GM13977 (cell line): Measurements from ENCODE around the gene NRSN2.

Experiments used
- DNase-seq: peaks from one replicate; pipeline ENCODE4 v3.0.0; 2012; ENCODE audit warnings: low spot score
- in situ Hi-C: fragments of 300-500 bp; cut with MboI; formaldehyde crosslinking; loops from one replicate; pipeline ENCODE4 v1.12.0; 2022; ENCODE audit warnings: low sequenced_read_pairs, low pct_unique_long_range_greater_than_20kb, mixed read lengths, inconsistent platforms; ENCODE audit not compliant: unreplicated experiment
- TF ChIP-seq, protein P1 (sequence below): IDR thresholded peaks from 2 replicates; pipeline ENCODE4 v1.5.1; 2012; ENCODE audit warnings: mild to moderate bottlenecking, control low read depth; ENCODE audit not compliant: insufficient read depth; ENCODE audit errors: extremely low read depth, missing control alignments

NRSN2 gene

DNA sequence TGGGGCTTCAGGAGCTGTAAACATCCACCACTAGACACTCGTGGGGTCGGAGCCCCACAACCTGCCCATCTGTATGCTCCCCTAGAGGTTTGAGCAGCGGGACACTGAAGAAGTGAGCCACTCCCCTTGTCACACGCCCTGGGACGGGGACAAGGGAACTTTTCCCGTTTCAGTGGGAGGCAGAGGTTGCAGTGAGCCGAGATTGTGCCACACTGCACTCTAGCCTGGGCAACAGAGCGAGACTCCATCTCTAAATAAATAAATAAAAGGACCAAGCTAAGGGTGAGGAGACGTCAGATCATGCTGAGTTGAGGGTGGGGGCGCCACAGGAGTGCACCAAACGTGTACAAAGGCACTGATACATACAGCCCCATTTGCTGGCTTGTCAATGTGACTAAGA, 41.2 kb upstream of the NRSN2 start:
- TF ChIP-seq, protein P1, sequence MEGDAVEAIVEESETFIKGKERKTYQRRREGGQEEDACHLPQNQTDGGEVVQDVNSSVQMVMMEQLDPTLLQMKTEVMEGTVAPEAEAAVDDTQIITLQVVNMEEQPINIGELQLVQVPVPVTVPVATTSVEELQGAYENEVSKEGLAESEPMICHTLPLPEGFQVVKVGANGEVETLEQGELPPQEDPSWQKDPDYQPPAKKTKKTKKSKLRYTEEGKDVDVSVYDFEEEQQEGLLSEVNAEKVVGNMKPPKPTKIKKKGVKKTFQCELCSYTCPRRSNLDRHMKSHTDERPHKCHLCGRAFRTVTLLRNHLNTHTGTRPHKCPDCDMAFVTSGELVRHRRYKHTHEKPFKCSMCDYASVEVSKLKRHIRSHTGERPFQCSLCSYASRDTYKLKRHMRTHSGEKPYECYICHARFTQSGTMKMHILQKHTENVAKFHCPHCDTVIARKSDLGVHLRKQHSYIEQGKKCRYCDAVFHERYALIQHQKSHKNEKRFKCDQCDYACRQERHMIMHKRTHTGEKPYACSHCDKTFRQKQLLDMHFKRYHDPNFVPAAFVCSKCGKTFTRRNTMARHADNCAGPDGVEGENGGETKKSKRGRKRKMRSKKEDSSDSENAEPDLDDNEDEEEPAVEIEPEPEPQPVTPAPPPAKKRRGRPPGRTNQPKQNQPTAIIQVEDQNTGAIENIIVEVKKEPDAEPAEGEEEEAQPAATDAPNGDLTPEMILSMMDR: no peak
- in situ Hi-C loops: no loop called here
- no peak for DNase-seq

DNA sequence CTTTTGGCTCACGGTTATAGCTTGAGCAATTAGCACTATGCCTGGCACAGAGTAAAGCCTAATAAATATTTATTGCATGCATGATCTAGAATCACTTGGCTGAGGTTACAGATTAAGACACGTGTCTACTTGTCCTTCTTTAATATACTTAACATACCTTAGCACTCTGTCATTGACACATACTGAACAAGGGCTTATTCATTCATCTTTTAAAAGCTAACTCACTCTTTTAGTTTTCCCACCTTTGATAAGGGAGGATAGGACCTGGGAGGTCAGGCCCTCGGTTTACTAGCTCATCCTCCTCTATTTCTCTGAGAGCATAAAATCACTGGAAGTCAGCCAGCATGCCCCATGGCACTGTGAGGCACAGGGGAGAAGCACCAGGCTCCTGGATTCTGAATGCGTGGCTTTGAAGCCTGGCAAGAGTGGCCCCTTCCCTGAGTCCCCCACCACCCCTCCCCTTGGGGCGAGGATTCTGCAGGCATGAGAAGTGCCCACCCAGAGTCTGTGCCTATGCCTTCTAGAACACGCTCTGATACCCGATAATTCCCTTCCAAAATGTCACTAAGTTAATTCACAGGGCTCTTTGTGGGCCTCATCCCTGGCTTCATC, 38.4 kb upstream of the NRSN2 start:
- no peak for DNase-seq
- TF ChIP-seq, protein P1: no peak
- in situ Hi-C loops: no loop called here

DNA sequence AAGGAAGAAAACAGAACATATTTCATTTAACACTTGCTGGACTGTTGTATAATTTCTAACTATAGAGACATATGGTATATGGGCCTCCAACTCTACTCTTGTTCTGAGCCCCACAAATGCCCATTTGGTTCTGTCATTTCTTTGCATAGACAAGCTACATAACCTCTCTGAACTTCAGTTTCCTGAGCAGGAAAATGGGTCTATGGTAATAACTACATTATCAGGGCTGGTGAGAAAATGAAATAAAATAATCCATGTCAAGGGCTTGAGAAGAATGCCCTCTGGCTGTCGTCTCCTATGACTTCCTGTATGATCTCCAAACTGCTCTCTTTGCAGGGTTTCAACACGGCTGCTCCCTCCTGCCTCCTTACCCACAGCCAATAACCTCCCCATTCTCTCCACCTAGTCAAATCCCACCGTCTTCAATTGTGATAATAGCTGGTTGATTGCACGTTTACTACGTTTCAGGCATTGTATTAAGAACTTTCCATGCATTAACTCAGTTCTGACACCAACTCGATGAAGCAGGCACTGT, 37.5 kb upstream of the NRSN2 start:
- no peak for DNase-seq
- TF ChIP-seq, protein P1: no peak
- in situ Hi-C loops: no loop called here

DNA sequence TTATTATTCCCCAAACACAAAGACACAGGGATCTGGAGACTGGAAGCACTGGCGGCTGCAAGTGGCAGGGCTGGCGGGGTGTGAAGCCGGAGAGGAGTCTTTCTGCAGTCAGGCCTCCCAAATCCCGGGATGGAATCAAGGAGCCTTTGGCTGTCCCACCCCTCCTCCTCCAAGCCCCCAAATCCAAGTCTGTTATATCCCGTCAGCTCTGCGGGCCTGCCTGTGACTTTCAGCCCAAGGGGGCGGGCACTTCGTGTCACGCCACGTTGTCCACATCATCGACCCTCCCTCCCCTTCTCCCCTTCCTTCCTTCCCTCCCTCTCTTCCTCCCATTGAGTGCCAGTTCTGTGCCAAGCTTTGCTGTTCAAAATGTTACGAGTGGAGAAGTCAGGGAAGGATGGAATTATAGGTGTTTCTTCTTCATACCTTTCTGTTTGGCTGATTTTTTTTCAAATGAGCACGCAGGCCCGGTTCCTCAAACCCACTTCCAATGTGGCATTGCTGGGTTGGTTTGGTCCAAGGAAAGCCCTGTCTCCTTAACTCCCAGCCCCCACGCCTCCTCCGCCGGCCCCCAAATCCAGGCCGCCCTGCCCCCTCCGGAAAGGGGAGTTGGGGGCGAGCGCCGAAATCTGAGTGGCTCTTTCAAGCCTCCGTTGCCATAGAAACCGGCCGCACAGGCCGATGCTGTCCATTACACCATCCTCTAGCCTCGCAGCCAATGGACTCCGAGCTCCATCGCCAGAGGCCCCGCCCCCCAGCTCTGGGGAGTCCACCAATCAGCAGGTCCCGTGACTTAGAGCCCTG, 36.9 kb upstream of the NRSN2 start:
- TF ChIP-seq, protein P1: no peak
- in situ Hi-C loops: no loop called here
- DNase-seq: peak; percentile 93

DNA sequence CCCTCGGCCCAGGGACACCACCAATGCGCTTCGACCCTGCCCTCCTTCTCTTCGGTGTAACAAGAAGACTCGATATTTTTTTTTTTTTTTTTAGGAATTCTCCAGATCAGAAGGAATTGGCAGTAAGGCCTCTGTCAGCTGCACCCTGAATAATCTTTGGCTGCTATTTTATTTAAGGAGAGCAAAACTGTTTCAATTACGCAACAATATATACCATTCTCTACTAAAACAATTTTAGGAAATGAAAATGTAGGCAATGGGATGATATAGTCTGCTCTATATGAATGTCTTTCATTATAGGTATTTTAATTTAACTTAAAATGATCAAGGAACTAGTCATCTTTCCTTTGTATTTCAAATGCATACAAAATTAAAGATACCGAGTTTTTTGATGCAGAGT, 36.3 kb upstream of the NRSN2 start:
- TF ChIP-seq, protein P1: no peak
- DNase-seq: no peak
- in situ Hi-C loops: no loop called here

DNA sequence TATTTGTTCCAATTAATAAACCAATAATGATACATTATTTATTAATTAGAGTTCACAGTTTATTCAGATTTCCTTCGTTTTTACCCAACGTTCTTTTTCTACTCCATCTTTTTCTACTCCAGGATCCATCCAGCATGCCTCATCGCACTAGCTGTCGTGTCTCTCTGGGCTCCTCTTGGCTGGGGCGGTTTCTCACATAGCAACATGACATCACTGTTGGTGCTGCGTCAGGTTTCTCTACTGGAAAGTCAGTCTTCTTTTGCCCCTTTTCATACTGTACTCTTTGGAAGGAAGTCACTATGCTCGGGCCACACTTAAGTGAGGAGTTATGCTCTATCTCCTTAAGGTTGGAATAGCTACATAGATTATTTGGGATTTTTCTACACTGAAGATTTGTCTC, 35.3 kb upstream of the NRSN2 start:
- TF ChIP-seq, protein P1: no peak
- no peak for DNase-seq
- in situ Hi-C loops: no loop called here
